Liver (tissue), 9 donors: ENCODE measurements around the gene PDCD2L. TPM values are rescaled to one million over a fixed set of nuclear protein-coding genes. Genes with fewer than 3 reads are reported as not detected.
"Not testable (repeated sequence)": the region's sequence is repeated elsewhere in the genome, so short reads cannot be mapped to it uniquely, and the experiment has no call there.

Experiments used
- DNase-seq: peaks from one replicate; pipeline ENCODE4 v3.0.0-alpha.2; 2017; ENCODE audit warnings: low spot score
- H3K27ac ChIP-seq, 2 donors: one replicate each; pipeline ENCODE4 v1.7.0; 2013; ENCODE audit warnings: inconsistent platforms in 2 of 2, low read length in 2 of 2, control low read depth in 1 of 2, low read depth in 1 of 2, mild to moderate bottlenecking in 1 of 2
- H3K27me3 ChIP-seq, 4 donors: one replicate each; pipeline versions ENCODE4 v1.6.1 to v1.7.0; 2013; ENCODE audit warnings: low read length in 3 of 4, inconsistent platforms in 1 of 4, mild to moderate bottlenecking in 1 of 4, moderate library complexity in 1 of 4; ENCODE audit not compliant: control insufficient read depth in 4 of 4, insufficient read depth in 4 of 4
- H3K36me3 ChIP-seq, 4 donors: one replicate each; pipeline versions ENCODE4 v1.6.1 to v1.7.0; 2013; ENCODE audit warnings: low read length in 3 of 4, mild to moderate bottlenecking in 3 of 4, low read depth in 1 of 4, moderate library complexity in 1 of 4; ENCODE audit not compliant: control insufficient read depth in 4 of 4, insufficient read depth in 3 of 4
- H3K4me1 ChIP-seq, 4 donors: one replicate each; pipeline versions ENCODE4 v1.6.1 to v1.7.0; 2013; ENCODE audit warnings: low read length in 3 of 4, mild to moderate bottlenecking in 3 of 4, moderate library complexity in 1 of 4; ENCODE audit not compliant: control insufficient read depth in 4 of 4, insufficient read depth in 4 of 4
- H3K4me3 ChIP-seq, 3 donors: one replicate each; pipeline versions ENCODE4 v1.6.1 to v1.7.0; 2013; ENCODE audit warnings: low read length in 3 of 3, control low read depth in 1 of 3, low read depth in 1 of 3, mild to moderate bottlenecking in 1 of 3
- H3K9ac ChIP-seq, 2 donors: one replicate each; pipeline ENCODE4 v1.7.0; 2013; ENCODE audit warnings: low read length in 2 of 2, mild to moderate bottlenecking in 2 of 2, moderate library complexity in 2 of 2, control low read depth in 1 of 2, low read depth in 1 of 2
- H3K9me3 ChIP-seq, 4 donors: one replicate each; pipeline versions ENCODE4 v1.6.1 to v1.7.0; 2013; ENCODE audit warnings: low read length in 3 of 4; ENCODE audit not compliant: control insufficient read depth in 4 of 4
- ATF3 ChIP-seq: IDR thresholded peaks from 2 replicates; pipeline ENCODE4 v1.6.1; 2016; ENCODE audit warnings: antibody characterized with exemption
- EGR1 ChIP-seq, 2 donors: IDR thresholded peaks; 2 replicates each; pipeline ENCODE4 v1.6.1; 2016 to 2018; ENCODE audit warnings: antibody characterized with exemption in 2 of 2, low read depth in 2 of 2
- FOXA1 ChIP-seq: IDR thresholded peaks from 2 replicates; pipeline ENCODE4 v1.6.1; 2016; ENCODE audit warnings: antibody characterized with exemption
- GABPA ChIP-seq, 2 donors: IDR thresholded peaks in 1 of 2; conservative IDR thresholded peaks in 1 of 2; 2 replicates each; pipeline ENCODE4 v1.6.1; 2016; ENCODE audit warnings: antibody characterized with exemption in 2 of 2, mild to moderate bottlenecking in 1 of 2, moderate library complexity in 1 of 2
- HNF4A ChIP-seq, 2 donors: conservative IDR thresholded peaks; 2 replicates each; pipeline ENCODE4 v1.6.1; 2016; ENCODE audit warnings: antibody characterized with exemption in 2 of 2, mild to moderate bottlenecking in 2 of 2
- JUND ChIP-seq, 2 donors: IDR thresholded peaks; 2 replicates each; pipeline ENCODE4 v1.6.1; 2016; ENCODE audit warnings: antibody characterized with exemption in 2 of 2
- MAX ChIP-seq: IDR thresholded peaks from 2 replicates; pipeline ENCODE4 v1.6.1; 2016; ENCODE audit warnings: antibody characterized with exemption
- NR2F2 ChIP-seq: IDR thresholded peaks from 2 replicates; pipeline ENCODE4 v1.6.1; 2016; ENCODE audit warnings: antibody characterized with exemption
- RAD21 ChIP-seq, 2 donors: IDR thresholded peaks; 2 replicates each; pipeline ENCODE4 v1.6.1; 2016; ENCODE audit warnings: antibody characterized with exemption in 2 of 2, mild to moderate bottlenecking in 2 of 2
- REST ChIP-seq: IDR thresholded peaks from 2 replicates; pipeline ENCODE4 v1.6.1; 2016; ENCODE audit warnings: antibody characterized with exemption, mild to moderate bottlenecking
- RXRA ChIP-seq, 2 donors: IDR thresholded peaks; 2 replicates each; pipeline ENCODE4 v1.6.1; 2017 to 2018; ENCODE audit warnings: antibody characterized with exemption in 2 of 2, mild to moderate bottlenecking in 1 of 2
- SP1 ChIP-seq: IDR thresholded peaks from 2 replicates; pipeline ENCODE4 v1.6.1; 2018; ENCODE audit warnings: antibody characterized with exemption, mild to moderate bottlenecking
- TAF1 ChIP-seq: conservative IDR thresholded peaks from 2 replicates; pipeline ENCODE4 v1.6.1; 2016; ENCODE audit warnings: antibody characterized with exemption, mild to moderate bottlenecking
- YY1 ChIP-seq: IDR thresholded peaks from 2 replicates; pipeline ENCODE4 v1.6.1; 2016; ENCODE audit warnings: antibody characterized with exemption, mild to moderate bottlenecking
- ZBTB33 ChIP-seq: IDR thresholded peaks from 2 replicates; pipeline ENCODE4 v1.6.1; 2016; ENCODE audit warnings: antibody characterized with exemption
- WGBS: extraction: QIAGEN DNeasy Blood & Tissue Kit; methylation state at CpG from one replicate; pipeline ENCODE4 v1.1.7; 2013; 5-methylcytosine and 5-hydroxymethylcytosine counted together
- polyA plus RNA-seq, 2 donors: library from polyadenylated mRNA; stranded (reverse) in 1 of 2; unstranded in 1 of 2; fragments of 200-250 nt in 1 of 2; fragments of >200 nt in 1 of 2; fragmentation: Nextera tagmentation in 1 of 2; extraction: Ambion mirVana in 1 of 2; gene quantifications; one replicate each; pipeline versions ENCODE4 v1.2.1 to v1.2.3, GENCODE V29; 2013 to 2015
- total RNA-seq, 2 donors: library from RNA; depleted of rRNA; stranded (reverse); fragments of >200 nt; gene quantifications; one replicate each; pipeline ENCODE4 v1.2.3, GENCODE V29; 2014
- donor health status: healthy.
- donor health status: healthy.
- donor health status: healthy.
- donor health status: healthy.
- donor health status: healthy.

The PDCD2L gene
- total and polyA plus RNA-seq, 4 donors: 3.8 to 7.6 (median 5.1) TPM

GRCh38 chr19:34387446-34387810 is 16.8 kb upstream of the PDCD2L start:
- no peak overlapping the region for H3K9ac ChIP-seq
- 91% methylated on average over 1 of the region's 1 CpG for WGBS
- no peak for TF ChIP-seq GABPA (IDR thresholded peaks at IDR 0.05 in 1 of 2, conservative IDR thresholded peaks at IDR 0.05 in 1 of 2)
- H3K4me1 ChIP-seq: no peaks in the 10 kb centered on the region
- DNase-seq: no peak
- no peak overlapping the region for H3K27ac ChIP-seq
- H3K9me3 ChIP-seq: no peaks in the 10 kb centered on the region
- H3K4me3 ChIP-seq: no peak overlapping the region
- no peaks in the 10 kb centered on the region for H3K27me3 ChIP-seq
- peaks cover 12 to 89% (median 51%) of the 10 kb centered on the region in 4 donors for H3K36me3 ChIP-seq

- H3K36me3 ChIP-seq: peaks cover 8 to 89% (median 53%) of the 10 kb centered on the region in 4 donors
- not testable (repeated sequence) for H3K9ac ChIP-seq, H3K4me1 ChIP-seq, H3K27ac ChIP-seq, H3K27me3 ChIP-seq, DNase-seq, H3K9me3 ChIP-seq, H3K4me3 ChIP-seq
- 99% methylated on average over 2 of the region's 2 CpGs for WGBS
Observed at GRCh38 chr19:34388745-34389144, 15.5 kb upstream of the PDCD2L start.

- Histone ChIP-seq H3K27ac (no peak overlapping the region), H3K4me1 (no peaks in the 10 kb centered on the region), H3K4me3 (no peak overlapping the region), H3K36me3 (peaks cover 7 to 93% (median 63%) of the 10 kb centered on the region in 4 donors), H3K9ac (no peak overlapping the region), H3K27me3 (no peaks in the 10 kb centered on the region), H3K9me3 (no peaks in the 10 kb centered on the region)
- TF ChIP-seq JUND (IDR thresholded peaks at IDR 0.05) (no peak), SP1 (no peak), EGR1 (IDR thresholded peaks at IDR 0.05; ENCODE audit: low read depth in 2 of 2) (no peak), TAF1 (no peak), ATF3 (no peak), YY1 (no peak), RXRA (IDR thresholded peaks at IDR 0.05) (no peak), MAX (no peak), HNF4A (conservative IDR thresholded peaks at IDR 0.05) (no peak), ZBTB33 (no peak), NR2F2 (no peak)
- no peak for DNase-seq
Observed at GRCh38 chr19:34391813-34392212, 12.4 kb upstream of the PDCD2L start.

- 92% methylated on average over 11 of the region's 11 CpGs for WGBS
- Histone ChIP-seq H3K36me3 (peaks cover 10 to 94% (median 61%) of the 10 kb centered on the region in 4 donors), H3K4me1 (no peaks in the 10 kb centered on the region), H3K9ac (no peak overlapping the region), H3K27ac (no peak overlapping the region), H3K27me3 (no peaks in the 10 kb centered on the region), H3K9me3 (no peaks in the 10 kb centered on the region), H3K4me3 (no peak overlapping the region)
- no peak for DNase-seq
- TF ChIP-seq JUND (IDR thresholded peaks at IDR 0.05): no peak
- no peak for TF ChIP-seq EGR1 (IDR thresholded peaks at IDR 0.05; ENCODE audit: low read depth in 2 of 2)
- TF ChIP-seq YY1: no peak
- no peak for TF ChIP-seq FOXA1
- no peak for TF ChIP-seq REST
- TF ChIP-seq RAD21 (IDR thresholded peaks at IDR 0.05): no peak
Observed at GRCh38 chr19:34393031-34393430, 11.2 kb upstream of the PDCD2L start.
